NCI-H526 treated with DMSO at 0.1 percent for 48 hours (cell line): ENCODE measurements around the gene NFE2L3.
"Not testable (repeated sequence)": the region's sequence is repeated elsewhere in the genome, so short reads cannot be mapped to it uniquely, and the experiment has no call there.

ENCODE experiments used
- DNase-seq: peaks from one replicate; lab custom pipeline; 2025; lab: John Stamatoyannopoulos, UW

Gene NFE2L3

DNA sequence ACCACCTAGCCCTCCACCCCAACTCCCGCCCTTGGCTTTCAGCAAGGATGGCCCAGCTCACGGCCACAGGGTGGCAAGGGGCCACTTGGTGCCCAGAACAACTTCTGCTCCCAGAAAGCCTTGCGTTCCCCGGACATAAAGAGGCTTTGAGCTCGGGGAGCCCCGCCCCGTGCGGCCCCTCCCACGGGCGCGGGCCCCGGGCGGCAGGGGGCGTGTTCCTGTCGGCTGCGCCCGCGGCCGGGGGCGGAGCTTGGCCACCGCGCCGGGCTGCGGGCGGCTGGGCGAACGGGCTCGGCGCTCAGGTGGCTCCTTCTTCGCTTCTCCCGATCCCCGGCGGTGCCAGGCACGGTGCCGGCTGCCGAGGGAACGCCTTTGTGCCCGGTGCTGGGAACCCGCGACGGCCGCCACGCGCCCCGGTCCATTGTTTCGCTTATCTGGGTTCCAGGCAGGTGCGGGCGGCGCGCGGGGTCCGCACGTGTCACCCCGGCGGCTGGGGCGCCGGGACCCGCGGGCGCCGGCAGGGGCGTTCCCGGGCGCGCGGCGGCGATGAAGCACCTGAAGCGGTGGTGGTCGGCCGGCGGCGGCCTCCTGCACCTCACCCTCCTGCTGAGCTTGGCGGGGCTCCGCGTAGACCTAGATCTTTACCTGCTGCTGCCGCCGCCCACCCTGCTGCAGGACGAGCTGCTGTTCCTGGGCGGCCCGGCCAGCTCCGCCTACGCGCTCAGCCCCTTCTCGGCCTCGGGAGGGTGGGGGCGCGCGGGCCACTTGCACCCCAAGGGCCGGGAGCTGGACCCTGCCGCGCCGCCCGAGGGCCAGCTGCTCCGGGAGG, at the start of gene NFE2L3:
TSS of gene NFE2L3 (plus strand) at position 246 of the 829 bp plus-strand sequence. CDS start at position 547, 301 bp downstream.
- peak; percentile 63 for DNase-seq

DNA sequence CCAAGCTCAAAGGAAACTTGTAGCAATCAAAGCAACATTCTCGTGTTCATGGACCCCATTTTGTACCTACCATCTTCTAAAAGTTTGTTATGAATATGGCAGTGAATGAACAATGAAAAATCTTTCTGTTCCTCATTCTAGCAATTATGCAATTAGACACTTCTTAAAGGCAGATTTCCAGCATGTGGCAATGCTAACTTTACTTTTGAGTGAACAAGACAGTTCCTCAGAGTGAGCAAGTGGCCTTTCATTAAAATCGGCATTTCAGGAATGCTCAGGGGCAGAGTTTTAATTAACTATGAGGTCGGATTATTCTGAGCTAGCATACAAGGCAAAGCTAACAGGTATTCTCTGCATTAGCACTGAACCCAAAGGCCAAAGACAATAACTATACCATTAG, 48.4 kb upstream of the NFE2L3 start:
- no peak for DNase-seq

DNA sequence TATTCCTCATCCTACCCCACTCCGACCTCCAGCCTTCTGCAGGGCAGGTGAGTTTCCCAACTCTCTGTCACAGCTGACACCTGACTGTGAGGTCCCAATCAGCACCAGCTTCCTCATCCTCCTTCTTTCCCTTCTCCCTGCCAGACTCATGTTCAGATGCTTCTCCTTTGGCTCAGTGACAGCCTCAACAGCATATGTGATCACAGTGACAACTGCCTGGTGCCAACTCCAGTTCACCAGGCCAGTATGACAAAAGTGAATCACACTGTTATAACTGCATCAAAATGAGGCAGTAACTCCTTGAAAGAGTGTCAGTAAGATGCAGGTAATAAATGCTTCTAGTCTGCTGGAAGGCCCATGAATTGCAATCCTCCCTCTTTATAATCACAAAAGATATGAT, 46.8 kb upstream of the NFE2L3 start:
- no peak for DNase-seq

GRCh38 chr7:26105931-26106330, 46.1 kb upstream of the NFE2L3 start:
- no peak for DNase-seq

DNA sequence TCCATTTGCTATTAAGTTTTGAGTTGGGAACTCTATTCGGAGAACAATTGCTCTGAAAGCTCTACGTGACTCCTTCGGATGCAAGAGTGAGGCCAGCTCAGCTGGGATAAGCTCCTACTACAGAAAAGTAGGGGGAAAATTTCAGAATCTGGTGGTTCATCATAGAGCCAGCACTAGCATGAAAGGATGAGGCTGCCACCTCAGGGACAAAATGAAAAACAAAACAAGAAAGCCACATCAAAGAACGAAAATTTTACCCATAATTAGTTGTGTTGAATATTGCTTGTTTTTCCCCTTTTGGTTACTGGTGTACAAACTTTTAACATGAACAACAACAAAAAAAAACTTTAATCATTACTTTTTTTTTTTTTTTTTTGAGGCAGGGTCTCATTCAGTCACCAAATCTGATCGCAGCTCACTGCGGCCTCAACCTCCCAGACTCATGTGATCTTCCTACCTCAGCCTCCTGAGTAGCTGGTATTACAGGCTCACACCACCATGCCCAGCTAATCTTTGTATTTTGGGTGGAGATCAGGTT, 39.7 kb upstream of the NFE2L3 start:
- DNase-seq: no peak

DNA sequence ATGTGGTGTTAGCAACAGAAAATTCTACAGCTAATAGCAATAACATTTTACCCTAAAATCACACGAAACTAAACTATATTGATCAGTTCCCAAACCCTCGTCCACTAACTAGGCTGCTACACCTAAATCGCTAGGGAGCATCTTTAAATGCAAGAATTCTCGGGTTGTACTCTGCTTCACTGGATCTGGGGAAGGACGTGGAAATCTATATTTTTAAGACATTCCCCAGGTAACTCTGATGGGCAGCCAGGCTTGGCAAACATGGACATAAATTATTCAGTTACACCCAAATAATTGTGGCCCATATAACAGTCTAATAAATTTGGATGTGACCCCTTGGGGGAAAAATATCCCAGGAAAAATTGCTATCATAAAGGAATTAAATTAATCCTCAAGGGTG, 36.3 kb upstream of the NFE2L3 start:
- no peak for DNase-seq

GRCh38 chr7:26117142-26117807, 34.7 kb upstream of the NFE2L3 start:
- DNase-seq: no peak

DNA sequence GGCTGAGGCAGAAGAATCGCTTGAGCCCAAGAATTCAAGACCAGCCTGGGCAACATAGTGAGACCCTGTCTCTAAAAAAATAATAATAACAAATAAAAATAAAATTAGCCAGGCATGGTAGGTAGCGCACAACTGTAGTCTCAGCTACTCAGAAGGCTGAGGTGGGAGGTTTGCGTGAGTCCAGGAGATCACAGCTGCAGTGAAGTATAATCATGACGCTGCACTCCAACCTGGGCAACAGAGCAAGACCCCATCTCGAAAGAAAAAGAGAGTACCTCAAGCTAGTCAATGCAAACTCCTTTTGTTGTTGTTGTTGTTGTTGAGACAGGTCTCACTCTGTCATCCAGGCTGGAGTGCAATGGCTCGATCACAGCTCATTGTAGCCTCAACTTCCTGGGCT, 34.0 kb upstream of the NFE2L3 start:
- DNase-seq: no peak

DNA sequence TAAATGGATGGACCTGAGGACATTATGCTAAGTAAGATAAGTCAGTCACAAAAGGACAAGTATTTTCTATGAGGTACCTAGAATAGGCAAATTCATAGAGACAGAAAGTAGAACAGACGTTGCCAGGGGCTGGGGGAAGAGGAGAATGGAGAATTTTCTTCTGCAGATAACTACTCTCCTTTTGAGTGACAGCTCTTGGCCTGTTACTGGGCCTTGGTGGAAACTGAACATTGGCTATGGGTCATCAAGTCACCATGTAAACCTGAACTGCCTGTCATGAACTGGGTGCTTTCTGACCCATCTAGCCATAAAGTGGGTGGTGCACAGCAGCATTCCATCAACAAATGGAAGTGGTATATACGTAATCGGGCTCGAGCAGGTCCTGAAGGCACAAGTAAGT, 29.3 kb upstream of the NFE2L3 start:
- no peak for DNase-seq

- DNase-seq: not testable (repeated sequence)
Measured at GRCh38 chr7:26124775-26125174, 27.2 kb upstream of the NFE2L3 start.

DNA sequence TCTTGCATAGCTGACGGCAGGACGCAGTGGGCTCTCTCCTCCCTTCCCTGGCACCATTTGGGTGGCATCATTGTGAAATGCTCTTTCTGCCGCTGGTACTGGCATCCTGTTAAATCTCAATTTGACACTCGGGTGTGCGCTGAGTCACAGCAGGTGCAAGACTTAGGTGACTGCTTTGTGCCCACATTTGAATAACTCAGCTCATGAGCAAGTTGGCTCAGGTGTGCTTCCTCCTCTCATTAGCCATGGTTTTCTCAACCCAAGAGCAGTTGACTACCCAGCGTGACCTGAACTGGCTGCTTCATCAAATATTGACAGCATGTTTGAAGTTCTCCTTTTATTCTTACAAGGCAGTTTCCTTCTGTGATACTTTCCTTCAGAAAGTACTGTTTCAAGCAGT, 24.6 kb upstream of the NFE2L3 start:
- peak; percentile 67 for DNase-seq

GRCh38 chr7:26131056-26131589, 20.9 kb upstream of the NFE2L3 start:
- no peak for DNase-seq

- DNase-seq: no peak
Measured at GRCh38 chr7:26135076-26135475, 16.9 kb upstream of the NFE2L3 start.

DNA sequence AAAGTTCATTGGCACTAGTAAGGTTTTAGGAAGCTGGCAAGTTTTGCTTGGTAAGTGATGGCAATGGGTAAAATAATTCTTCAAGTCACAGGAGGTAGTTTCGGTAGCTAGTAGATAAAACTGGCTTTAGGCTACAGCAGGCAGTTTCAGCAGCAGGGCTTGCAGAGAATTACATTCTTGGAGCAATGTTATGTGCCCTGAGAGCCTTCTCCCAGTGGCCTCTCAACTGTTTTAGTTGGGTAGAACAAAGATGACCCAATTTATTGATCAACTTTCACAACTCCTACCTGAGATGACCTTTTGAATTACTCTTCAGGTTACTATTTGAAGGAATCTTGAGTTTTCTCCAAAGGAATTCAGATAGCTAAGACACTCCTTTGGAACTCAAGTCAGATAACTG, 16.4 kb upstream of the NFE2L3 start:
- DNase-seq: no peak

DNA sequence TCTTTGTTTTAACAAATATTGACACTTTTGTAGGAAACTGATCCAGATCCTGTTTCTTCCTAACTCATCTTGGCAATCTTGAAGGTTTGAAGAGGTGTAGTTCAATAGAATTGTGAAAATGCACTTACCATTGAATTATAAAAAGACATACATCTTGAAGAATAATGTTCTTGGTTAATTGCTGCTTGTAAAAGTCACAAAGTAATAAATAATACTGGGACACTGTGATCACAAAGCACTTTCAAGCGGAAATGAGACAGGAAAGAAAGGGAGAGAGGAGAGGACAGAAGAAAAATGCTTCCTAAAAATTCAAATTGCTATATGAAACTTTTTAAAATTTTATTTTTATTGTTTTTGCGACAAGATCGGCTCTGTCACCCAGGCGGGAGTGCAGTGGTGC, 15.2 kb upstream of the NFE2L3 start:
- no peak for DNase-seq

- DNase-seq: no peak
Measured at GRCh38 chr7:26140380-26140779, 11.6 kb upstream of the NFE2L3 start.

DNA sequence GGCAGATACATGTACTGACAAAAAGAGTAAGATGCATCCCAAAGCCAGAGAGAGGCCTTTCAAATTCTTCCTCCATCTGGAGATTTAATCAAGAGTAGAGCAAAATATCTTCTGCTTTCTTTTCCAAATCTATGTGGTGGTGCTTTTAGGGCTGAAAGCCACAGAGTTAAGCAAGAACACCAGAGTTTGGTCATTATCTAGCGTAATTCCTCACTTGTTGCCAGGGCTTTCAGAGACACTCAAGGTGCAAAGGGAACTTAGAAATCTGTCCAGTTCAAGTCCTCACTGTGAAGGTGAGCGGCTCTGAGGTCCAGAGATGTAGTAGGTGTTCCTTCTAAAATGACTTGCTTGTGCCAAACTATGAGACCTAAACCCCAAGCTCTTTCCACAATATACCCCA, 10.9 kb upstream of the NFE2L3 start:
- no peak for DNase-seq

DNA sequence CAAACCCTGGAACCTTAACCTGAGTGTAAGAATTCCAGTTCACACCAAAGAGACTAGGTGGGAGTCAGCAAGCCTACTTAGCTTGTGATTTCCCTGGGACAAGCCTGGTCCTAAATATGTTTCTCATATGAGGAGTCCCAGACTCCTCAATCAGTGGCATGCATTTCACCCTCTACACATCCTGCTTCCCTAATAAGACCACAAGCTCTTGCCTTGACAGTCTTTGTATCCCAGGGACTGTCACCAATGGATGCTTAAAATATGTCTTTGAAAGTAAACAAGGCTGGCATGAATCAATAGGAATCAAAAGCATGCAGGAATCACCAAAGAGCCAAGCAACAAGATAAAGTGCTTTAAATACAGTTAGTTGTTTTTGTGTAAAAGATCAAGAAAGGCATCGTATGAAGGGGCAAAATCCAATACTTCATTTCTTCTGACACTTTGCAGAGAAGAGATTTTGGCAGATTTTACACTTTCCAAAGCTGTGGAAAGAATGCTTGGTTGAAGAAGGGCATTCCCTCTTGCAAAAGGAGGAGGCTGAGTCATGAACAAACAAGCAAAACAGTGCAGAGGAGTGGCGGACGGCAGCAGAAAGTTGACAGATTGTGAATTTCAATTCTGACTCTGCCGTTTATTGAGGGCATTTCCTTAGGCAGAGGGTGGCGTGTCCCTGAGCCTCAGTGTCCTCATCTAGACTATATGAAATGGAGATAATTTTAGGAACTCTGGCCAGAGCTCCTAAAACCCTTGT, 8.5 kb upstream of the NFE2L3 start:
- no peak for DNase-seq

GRCh38 chr7:26144184-26145080, 7.6 kb upstream of the NFE2L3 start:
- DNase-seq: no peak

- no peak for DNase-seq
Measured at GRCh38 chr7:26145238-26145637, 6.8 kb upstream of the NFE2L3 start.

GRCh38 chr7:26147030-26147429, 5.0 kb upstream of the NFE2L3 start:
- DNase-seq: no peak
